MM.1S (cell line): Measurements from ENCODE around the gene OLFM1.

Experiments
- CTCF ChIP-seq: fragments of 300-600 bp; sonication (generic); IDR thresholded peaks from 2 replicates; pipeline ENCODE4 v1.5.1; 2016; ENCODE audit warnings: antibody characterized with exemption, low read length, mixed read lengths
- EZH2 ChIP-seq: fragments of 300-600 bp; sonication (generic); optimal IDR thresholded peaks from 2 replicates; pipeline ENCODE3; 2017; ENCODE audit warnings: low read depth, mild to moderate bottlenecking, antibody characterized with exemption, low read length, mixed read lengths
- EZH2phosphoT487 ChIP-seq: fragments of 300-600 bp; sonication (generic); IDR thresholded peaks from 2 replicates; pipeline ENCODE4 v1.6.1; 2018; ENCODE audit warnings: antibody characterized with exemption, low read length

- TF ChIP-seq EZH2 = no peak
- TF ChIP-seq CTCF = no peak
- TF ChIP-seq EZH2phosphoT487 = no peak
Measured at GRCh38 chr9:135083831-135084230, 3.6 kb upstream of the OLFM1 start.
